ENCODE measurements around the gene AP3B1. TPM values are rescaled to one million over a fixed set of nuclear protein-coding genes. Genes with fewer than 3 reads are reported as not detected.

The AP3B1 gene
- polyA plus RNA-seq, 3 donors: 20.3 to 39.8 (median 24.9) TPM

DNA sequence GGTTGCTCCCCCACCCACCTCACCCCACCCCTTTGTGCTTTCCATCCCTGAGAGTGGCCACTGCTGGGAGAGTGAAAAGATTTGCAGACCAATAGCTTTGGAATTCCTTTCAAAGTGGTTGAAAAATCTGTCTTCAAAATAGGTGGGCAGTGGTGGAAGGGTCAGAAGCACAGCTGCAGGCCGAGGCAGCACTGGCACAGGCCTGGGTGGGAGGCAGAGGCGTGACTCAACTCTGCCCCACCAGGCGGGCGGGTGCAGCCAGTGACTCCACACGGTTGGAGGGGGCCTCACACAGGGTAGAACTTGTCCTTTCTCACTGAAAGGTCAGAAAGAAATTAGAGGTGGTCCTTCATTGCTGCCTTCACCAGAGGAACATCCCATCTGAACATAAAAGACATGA, 303.4 kb downstream of the AP3B1 start:
- Mint-ChIP-seq H3K27ac (peak overlapping the region in 1 of 7 donors; percentile 66), H3K4me3 (no peak overlapping the region), H3K36me3 (peaks cover 41 to 52% of the 10 kb centered on the region in 2 donors), H3K27me3 (ENCODE audit: low read depth in 3 of 3) (peaks cover 2 to 8% (median 4%) of the 10 kb centered on the region in 3 donors), H3K4me1 (no peaks in the 10 kb centered on the region), H3K9me3 (peaks cover 0 to 2% (median 0%) of the 10 kb centered on the region in 7 donors)
- Histone ChIP-seq H3K4me3 (replicated peaks in 1 of 3; ENCODE audit: low read depth in 2 of 3, low read length in 3 of 3) (no peak overlapping the region), H3K4me1 (ENCODE audit: control insufficient read depth in 1 of 2, insufficient read depth in 2 of 2, low read length in 2 of 2) (no peaks in the 10 kb centered on the region), H3K27me3 (ENCODE audit: control insufficient read depth in 2 of 2, insufficient read depth in 2 of 2, low read length in 2 of 2) (no peaks in the 10 kb centered on the region), H3K36me3 (replicated peaks in 1 of 2; ENCODE audit: control insufficient read depth in 1 of 2, insufficient read depth in 2 of 2, low read length in 2 of 2) (peaks cover 0 to 53% of the 10 kb centered on the region in 2 donors), H3K79me2 (ENCODE audit: insufficient read depth, low read length) (no peaks in the 10 kb centered on the region), H3K9me3 (replicated peaks in 1 of 2; ENCODE audit: control insufficient read depth in 1 of 2, insufficient read depth in 1 of 2, low read length in 2 of 2) (no peaks in the 10 kb centered on the region), H3K4me2 (replicated peaks; ENCODE audit: extremely low read depth, low read length, poor library complexity, severe bottlenecking) (no peak overlapping the region), H3K9ac (ENCODE audit: insufficient read depth, low read length, poor library complexity, severe bottlenecking) (no peak overlapping the region), H2AFZ (ENCODE audit: insufficient read depth, low read depth, low read length, poor library complexity, severe bottlenecking) (no peak overlapping the region), H3K27ac (ENCODE audit: low read depth in 1 of 2, low read length in 2 of 2) (no peak overlapping the region), H4K20me1 (ENCODE audit: insufficient read depth, low read length) (no peaks in the 10 kb centered on the region)
- no peak for DNase-seq
- TF ChIP-seq, protein P1, sequence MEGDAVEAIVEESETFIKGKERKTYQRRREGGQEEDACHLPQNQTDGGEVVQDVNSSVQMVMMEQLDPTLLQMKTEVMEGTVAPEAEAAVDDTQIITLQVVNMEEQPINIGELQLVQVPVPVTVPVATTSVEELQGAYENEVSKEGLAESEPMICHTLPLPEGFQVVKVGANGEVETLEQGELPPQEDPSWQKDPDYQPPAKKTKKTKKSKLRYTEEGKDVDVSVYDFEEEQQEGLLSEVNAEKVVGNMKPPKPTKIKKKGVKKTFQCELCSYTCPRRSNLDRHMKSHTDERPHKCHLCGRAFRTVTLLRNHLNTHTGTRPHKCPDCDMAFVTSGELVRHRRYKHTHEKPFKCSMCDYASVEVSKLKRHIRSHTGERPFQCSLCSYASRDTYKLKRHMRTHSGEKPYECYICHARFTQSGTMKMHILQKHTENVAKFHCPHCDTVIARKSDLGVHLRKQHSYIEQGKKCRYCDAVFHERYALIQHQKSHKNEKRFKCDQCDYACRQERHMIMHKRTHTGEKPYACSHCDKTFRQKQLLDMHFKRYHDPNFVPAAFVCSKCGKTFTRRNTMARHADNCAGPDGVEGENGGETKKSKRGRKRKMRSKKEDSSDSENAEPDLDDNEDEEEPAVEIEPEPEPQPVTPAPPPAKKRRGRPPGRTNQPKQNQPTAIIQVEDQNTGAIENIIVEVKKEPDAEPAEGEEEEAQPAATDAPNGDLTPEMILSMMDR (IDR thresholded peaks at IDR 0.05): no peak
- WGBS (ENCODE audit: insufficient coverage): 96% methylated on average over 4 of the region's 5 CpGs
- intact Hi-C loops (cut with micrococcal nuclease): no loop called here

DNA sequence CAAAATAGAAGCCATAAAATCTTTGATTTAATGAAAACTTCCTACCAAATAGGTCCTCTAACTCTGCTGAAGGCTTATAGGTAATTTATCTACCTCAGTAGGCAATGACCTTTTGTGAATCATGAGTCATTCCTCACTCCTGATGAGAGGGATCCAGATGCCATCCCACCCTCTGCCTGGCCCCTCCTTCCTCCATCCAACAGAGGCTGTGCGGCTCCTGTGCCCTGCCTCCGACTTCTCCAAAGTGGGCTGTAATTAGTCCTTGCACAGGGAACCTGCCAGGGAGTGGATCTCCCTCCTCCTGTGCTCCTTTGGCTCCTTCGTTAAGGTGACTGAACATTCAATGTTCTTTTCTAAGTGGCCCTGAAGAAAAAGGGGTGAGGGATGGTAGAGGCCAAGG, 304.5 kb downstream of the AP3B1 start:
- Mint-ChIP-seq H3K27ac (peak overlapping the region in 1 of 7 donors; percentile 54), H3K27me3 (ENCODE audit: low read depth in 3 of 3) (peaks cover 5 to 16% (median 13%) of the 10 kb centered on the region in 3 donors), H3K4me1 (no peaks in the 10 kb centered on the region), H3K36me3 (peaks cover 38 to 49% of the 10 kb centered on the region in 2 donors), H3K9me3 (peaks cover 0 to 2% (median 0%) of the 10 kb centered on the region in 7 donors), H3K4me3 (no peak overlapping the region)
- 90% methylated on average over 2 of the region's 3 CpGs for WGBS (ENCODE audit: insufficient coverage)
- Histone ChIP-seq H3K4me1 (ENCODE audit: control insufficient read depth in 1 of 2, insufficient read depth in 2 of 2, low read length in 2 of 2) (no peaks in the 10 kb centered on the region), H3K4me3 (replicated peaks in 1 of 3; ENCODE audit: low read depth in 2 of 3, low read length in 3 of 3) (no peak overlapping the region), H2AFZ (ENCODE audit: insufficient read depth, low read depth, low read length, poor library complexity, severe bottlenecking) (no peak overlapping the region), H3K9me3 (replicated peaks in 1 of 2; ENCODE audit: control insufficient read depth in 1 of 2, insufficient read depth in 1 of 2, low read length in 2 of 2) (no peaks in the 10 kb centered on the region), H3K9ac (ENCODE audit: insufficient read depth, low read length, poor library complexity, severe bottlenecking) (no peak overlapping the region), H3K79me2 (ENCODE audit: insufficient read depth, low read length) (no peaks in the 10 kb centered on the region), H3K4me2 (replicated peaks; ENCODE audit: extremely low read depth, low read length, poor library complexity, severe bottlenecking) (no peak overlapping the region), H3K36me3 (replicated peaks in 1 of 2; ENCODE audit: control insufficient read depth in 1 of 2, insufficient read depth in 2 of 2, low read length in 2 of 2) (peaks cover 0 to 46% of the 10 kb centered on the region in 2 donors), H3K27ac (ENCODE audit: low read depth in 1 of 2, low read length in 2 of 2) (no peak overlapping the region), H4K20me1 (ENCODE audit: insufficient read depth, low read length) (no peaks in the 10 kb centered on the region), H3K27me3 (ENCODE audit: control insufficient read depth in 2 of 2, insufficient read depth in 2 of 2, low read length in 2 of 2) (peaks cover 0 to 3% of the 10 kb centered on the region in 2 donors)
- no peak for DNase-seq
- TF ChIP-seq, protein P1 (IDR thresholded peaks at IDR 0.05): no peak
- intact Hi-C loops (cut with micrococcal nuclease): no loop called here
